A549 treated with AZD2906 at 1 μM for 4 hours (cell line): ENCODE data around the gene C16orf92. TPM values are rescaled to one million over a fixed set of nuclear protein-coding genes. Genes with fewer than 3 reads are reported as not detected.

ENCODE experiments used
- total RNA-seq: library from RNA; stranded (reverse); fragments of 200-300 nt; extraction: Qiagen RNA extraction; gene quantifications from 5 replicates; pipeline ENCODE4 v1.2.3, GENCODE V29; 2022

C16orf92 gene
- not detected in 5 replicates for total RNA-seq

GRCh38 chr16:30022887-30023286, at the start of gene C16orf92:
Gene C16orf92, plus strand, starts transcription at chr16:30023198. Its CDS starts 143 bp downstream, at chr16:30023341.

GRCh38 chr16:29973384-29974246, 49.4 kb upstream of the C16orf92 start, which contains the start of gene TAOK2:
Gene TAOK2, plus strand, starts transcription at chr16:29973868. Its CDS starts 3,905 bp downstream, at chr16:29977773.

GRCh38 chr16:29995324-29995910, 27.6 kb upstream of the C16orf92 start, which contains the start of gene HIRIP3:
Gene HIRIP3, minus strand, starts transcription at chr16:29995617. Its CDS starts 12 bp downstream, at chr16:29995605.

GRCh38 chr16:29995911-29996765, 26.9 kb upstream of the C16orf92 start, which contains the start of gene INO80E:
Gene INO80E, plus strand, starts transcription at chr16:29996241. Its CDS starts 70 bp downstream, at chr16:29996311.

GRCh38 chr16:30010844-30011713, 11.9 kb upstream of the C16orf92 start, which contains the start of gene DOC2A:
Gene DOC2A, minus strand, starts transcription at chr16:30011027. Its CDS starts 805 bp downstream, at chr16:30010222.

GRCh38 chr16:30030841-30031413, 7.9 kb downstream of the C16orf92 start, which contains the start of gene TLCD3B:
Gene TLCD3B, minus strand, starts transcription at chr16:30031271. Its CDS starts 744 bp downstream, at chr16:30030527.

GRCh38 chr16:30065102-30065942, 42.3 kb downstream of the C16orf92 start, which contains the start of gene ALDOA:
Gene ALDOA, plus strand, starts transcription at chr16:30065760. Its CDS starts 1,138 bp downstream, at chr16:30066898.

Other genes starting within 250 kb of the C16orf92 start
- gene ZG16, start 244.9 kb upstream of the C16orf92 start, total RNA-seq, result not detected in 5 replicates
- gene KIF22, start 232.4 kb upstream of the C16orf92 start, total RNA-seq, result 79.8 to 94.5 TPM (median 88.2 TPM) in 5 replicates
- 147 to 170 TPM (median 158 TPM) in 5 replicates for gene MAZ, start 216.7 kb upstream of the C16orf92 start, total RNA-seq
- gene PRRT2, start 211.0 kb upstream of the C16orf92 start, total RNA-seq, result 0.27 to 0.38 TPM (median 0.32 TPM) in 5 replicates
- 38.1 to 43.0 TPM (median 41.2 TPM) in 5 replicates for gene PAGR1, start 207.0 kb upstream of the C16orf92 start, total RNA-seq
- gene MVP, start 202.7 kb upstream of the C16orf92 start, total RNA-seq, result 125 to 150 TPM (median 142 TPM) in 5 replicates
- 61.3 to 95.2 TPM (median 91.3 TPM) in 5 replicates for gene CDIPT, start 160.0 kb upstream of the C16orf92 start, total RNA-seq
- gene SEZ6L2, start 123.6 kb upstream of the C16orf92 start, total RNA-seq, result 16.9 to 23.4 TPM (median 21.0 TPM) in 5 replicates
- gene ASPHD1, start 122.7 kb upstream of the C16orf92 start, total RNA-seq, result 14.6 to 28.2 TPM (median 22.7 TPM) in 5 replicates
- gene KCTD13, start 97.0 kb upstream of the C16orf92 start, total RNA-seq, result 10.2 to 16.4 TPM (median 14.5 TPM) in 5 replicates
- gene TMEM219, start 61.1 kb upstream of the C16orf92 start, total RNA-seq, result 82.6 to 101 TPM (median 99.1 TPM) in 5 replicates
- 25.2 to 31.2 TPM (median 30.1 TPM) in 5 replicates for gene TAOK2, start 49.3 kb upstream of the C16orf92 start, total RNA-seq
- gene HIRIP3, start 27.6 kb upstream of the C16orf92 start, total RNA-seq, result 14.6 to 18.0 TPM (median 15.5 TPM) in 5 replicates
- 99.1 to 113 TPM (median 102 TPM) in 5 replicates for gene INO80E, start 27.0 kb upstream of the C16orf92 start, total RNA-seq
- gene DOC2A, start 12.2 kb upstream of the C16orf92 start, total RNA-seq, result 1.3 to 1.9 TPM (median 1.8 TPM) in 5 replicates
- 0.22 to 0.39 TPM (median 0.26 TPM) in 5 replicates for gene TLCD3B, start 8.1 kb downstream of the C16orf92 start, total RNA-seq
- 1,572 to 1,866 TPM (median 1,761 TPM) in 5 replicates for gene ALDOA, start 42.6 kb downstream of the C16orf92 start, total RNA-seq
- gene PPP4C, start 52.8 kb downstream of the C16orf92 start, total RNA-seq, result 135 to 153 TPM (median 146 TPM) in 5 replicates
- gene TBX6, start 68.7 kb downstream of the C16orf92 start, total RNA-seq, result 0.14 to 0.31 TPM (median 0.30 TPM) in 5 replicates
- gene YPEL3, start 73.0 kb downstream of the C16orf92 start, total RNA-seq, result 4.3 to 9.4 TPM (median 8.6 TPM) in 5 replicates
- gene GDPD3, start 90.3 kb downstream of the C16orf92 start, total RNA-seq, result 0.61 to 1.6 TPM (median 1.0 TPM) in 5 replicates
- gene MAPK3, start 100.0 kb downstream of the C16orf92 start, total RNA-seq, result 30.6 to 36.7 TPM (median 34.4 TPM) in 5 replicates
- 1.9 to 2.9 TPM (median 2.0 TPM) in 5 replicates for gene CORO1A, start 160.4 kb downstream of the C16orf92 start, total RNA-seq
- gene BOLA2B, start 170.5 kb downstream of the C16orf92 start, total RNA-seq, result 116 to 229 TPM (median 187 TPM) in 5 replicates
- gene SLX1A, start 170.7 kb downstream of the C16orf92 start, total RNA-seq, result 13.0 to 20.0 TPM (median 16.4 TPM) in 5 replicates
- gene SULT1A3, start 176.1 kb downstream of the C16orf92 start, total RNA-seq, result 4.3 to 8.0 TPM (median 5.8 TPM) in 5 replicates
- 1.8 to 3.6 TPM (median 2.4 TPM) in 5 replicates for gene NPIPB13, start 225.3 kb downstream of the C16orf92 start, total RNA-seq